ENCODE measurements around the gene TBC1D2.
"Not testable (repeated sequence)": the region's sequence is repeated elsewhere in the genome, so short reads cannot be mapped to it uniquely, and the experiment has no call there.

The TBC1D2 gene

GRCh38 chr9:98175028-98175569 is 80.3 kb downstream of the TBC1D2 start:
- TF ChIP-seq, protein P1, sequence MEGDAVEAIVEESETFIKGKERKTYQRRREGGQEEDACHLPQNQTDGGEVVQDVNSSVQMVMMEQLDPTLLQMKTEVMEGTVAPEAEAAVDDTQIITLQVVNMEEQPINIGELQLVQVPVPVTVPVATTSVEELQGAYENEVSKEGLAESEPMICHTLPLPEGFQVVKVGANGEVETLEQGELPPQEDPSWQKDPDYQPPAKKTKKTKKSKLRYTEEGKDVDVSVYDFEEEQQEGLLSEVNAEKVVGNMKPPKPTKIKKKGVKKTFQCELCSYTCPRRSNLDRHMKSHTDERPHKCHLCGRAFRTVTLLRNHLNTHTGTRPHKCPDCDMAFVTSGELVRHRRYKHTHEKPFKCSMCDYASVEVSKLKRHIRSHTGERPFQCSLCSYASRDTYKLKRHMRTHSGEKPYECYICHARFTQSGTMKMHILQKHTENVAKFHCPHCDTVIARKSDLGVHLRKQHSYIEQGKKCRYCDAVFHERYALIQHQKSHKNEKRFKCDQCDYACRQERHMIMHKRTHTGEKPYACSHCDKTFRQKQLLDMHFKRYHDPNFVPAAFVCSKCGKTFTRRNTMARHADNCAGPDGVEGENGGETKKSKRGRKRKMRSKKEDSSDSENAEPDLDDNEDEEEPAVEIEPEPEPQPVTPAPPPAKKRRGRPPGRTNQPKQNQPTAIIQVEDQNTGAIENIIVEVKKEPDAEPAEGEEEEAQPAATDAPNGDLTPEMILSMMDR (conservative IDR thresholded peaks at IDR 0.05; ENCODE audit: low read depth) = no peak
- POLR2A ChIA-PET (ENCODE audit: low non-redundant PET) = no interaction called here

DNA sequence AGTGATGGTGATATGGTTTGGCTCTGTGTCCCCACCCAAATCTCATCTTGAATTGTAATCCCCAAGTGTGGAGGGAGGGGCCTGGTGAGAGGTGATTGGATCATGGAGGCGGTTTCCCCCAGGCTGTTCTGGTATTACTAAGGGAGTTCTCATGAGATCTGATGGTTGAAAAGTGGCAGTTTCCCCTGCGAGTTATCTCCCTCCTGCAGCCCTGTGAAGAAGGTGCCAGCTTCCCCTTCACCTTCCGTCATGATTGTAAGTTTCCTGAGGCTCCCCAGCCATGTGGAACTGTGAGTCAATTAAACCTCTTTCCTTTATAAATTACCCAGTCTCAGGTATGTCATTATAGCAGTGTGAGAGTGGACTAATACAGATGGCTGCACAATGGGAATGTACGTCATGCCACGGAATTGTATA is 80.9 kb downstream of the TBC1D2 start:
- POLR2A ChIA-PET (ENCODE audit: low non-redundant PET); H3K27ac ChIP-seq: not testable (repeated sequence)
- CTCF ChIA-PET = interaction anchor here (0.7 kb wide), 1 partner anchor 31 kb away, joined by 3 read pairs; no protein-coding TSS in a partner anchor

More at GRCh38 chr9:98175028-98175569, 80.3 kb downstream of the TBC1D2 start:
- CTCF ChIA-PET = interaction anchor here (0.7 kb wide), 1 partner anchor 32 kb away, joined by 3 read pairs; no protein-coding TSS in a partner anchor
- DNase-seq (ENCODE audit: low spot score) = no peak
- H3K27ac ChIP-seq = peak overlapping the region; percentile 66

GRCh38 chr9:98173181-98173580 is 82.3 kb downstream of the TBC1D2 start:
- ChIA-PET CTCF (interaction anchor here (0.6 to 0.7 kb wide), 2 partner anchors 51 to 90 kb away, joined by 3 to 4 read pairs; no protein-coding TSS in a partner anchor), POLR2A (ENCODE audit: low non-redundant PET) (no interaction called here)
- DNase-seq (ENCODE audit: low spot score) = no peak
- TF ChIP-seq, protein P1 (conservative IDR thresholded peaks at IDR 0.05; ENCODE audit: low read depth) = no peak
- peak overlapping the region; percentile 88 for H3K27ac ChIP-seq

More for the DNA sequence above, 80.9 kb downstream of the TBC1D2 start:
- DNase-seq (ENCODE audit: low spot score) = not testable (repeated sequence)

GRCh38 chr9:98172604-98173003 is 82.8 kb downstream of the TBC1D2 start:
- ChIA-PET CTCF (interaction anchor here (0.6 kb wide), 1 partner anchor 91 kb away, joined by 4 read pairs; no protein-coding TSS in a partner anchor), POLR2A (ENCODE audit: low non-redundant PET) (no interaction called here)
- peak overlapping the region; percentile 88 for H3K27ac ChIP-seq

GRCh38 chr9:98171176-98171925 is 84.1 kb downstream of the TBC1D2 start:
- TF ChIP-seq, protein P1 (conservative IDR thresholded peaks at IDR 0.05; ENCODE audit: low read depth) = no peak
- POLR2A ChIA-PET (ENCODE audit: low non-redundant PET) = interaction anchor here (0.7 to 1.0 kb wide), 2 partner anchors 11 to 21 kb away, joined by 3 read pairs; no protein-coding TSS in a partner anchor
- peak overlapping the region; percentile 88 for H3K27ac ChIP-seq
- no peak for DNase-seq (ENCODE audit: low spot score)
- CTCF ChIA-PET = no interaction called here

More at GRCh38 chr9:98172604-98173003, 82.8 kb downstream of the TBC1D2 start:
- TF ChIP-seq, protein P1 (conservative IDR thresholded peaks at IDR 0.05; ENCODE audit: low read depth) = no peak
- peak; percentile 53 for DNase-seq (ENCODE audit: low spot score)

DNA sequence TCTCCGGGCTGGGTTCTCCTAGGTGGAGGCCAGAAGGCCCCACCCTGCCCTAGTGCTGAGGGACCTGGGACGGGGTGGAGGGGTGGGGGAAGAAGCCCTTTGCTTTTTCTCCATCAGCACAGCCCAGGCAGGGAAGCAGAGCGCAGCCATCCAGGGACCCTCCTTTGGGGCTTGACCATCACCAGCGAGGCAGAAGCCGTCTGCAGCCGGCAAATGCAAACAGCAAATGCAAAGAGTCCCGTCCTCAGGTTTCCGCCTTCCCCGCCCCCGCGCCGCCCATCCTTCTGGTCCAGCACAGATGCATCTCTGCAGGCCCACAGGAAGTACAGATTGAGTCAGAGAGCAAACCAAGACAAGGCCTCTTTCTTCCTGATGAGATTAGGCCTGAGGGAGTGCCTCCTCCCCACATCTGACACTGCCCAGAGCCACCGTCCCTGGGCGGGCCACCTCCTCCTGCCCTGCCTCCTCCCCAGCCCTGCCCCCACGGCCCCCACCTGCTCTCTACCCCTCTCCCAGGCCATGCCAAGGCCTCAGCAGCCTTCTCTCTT is 86.4 kb downstream of the TBC1D2 start:
- peak overlapping the region; percentile 88 for H3K27ac ChIP-seq
- peak; percentile 93 for DNase-seq (ENCODE audit: low spot score)
- ChIA-PET CTCF (no interaction called here), POLR2A (ENCODE audit: low non-redundant PET) (no interaction called here)
- TF ChIP-seq, protein P1 (conservative IDR thresholded peaks at IDR 0.05; ENCODE audit: low read depth) = no peak

All from RWPE1 (cell line).